ENCODE measurements around the gene PLCD3. TPM values are rescaled to one million over a fixed set of nuclear protein-coding genes. Genes with fewer than 3 reads are reported as not detected.

The PLCD3 gene
- total and polyA plus RNA-seq, 2 of the 13 experiments (the other 11 are each of a cell fraction or from before 2014, with no cell fraction given), result 11.3 to 39.1 TPM

DNA sequence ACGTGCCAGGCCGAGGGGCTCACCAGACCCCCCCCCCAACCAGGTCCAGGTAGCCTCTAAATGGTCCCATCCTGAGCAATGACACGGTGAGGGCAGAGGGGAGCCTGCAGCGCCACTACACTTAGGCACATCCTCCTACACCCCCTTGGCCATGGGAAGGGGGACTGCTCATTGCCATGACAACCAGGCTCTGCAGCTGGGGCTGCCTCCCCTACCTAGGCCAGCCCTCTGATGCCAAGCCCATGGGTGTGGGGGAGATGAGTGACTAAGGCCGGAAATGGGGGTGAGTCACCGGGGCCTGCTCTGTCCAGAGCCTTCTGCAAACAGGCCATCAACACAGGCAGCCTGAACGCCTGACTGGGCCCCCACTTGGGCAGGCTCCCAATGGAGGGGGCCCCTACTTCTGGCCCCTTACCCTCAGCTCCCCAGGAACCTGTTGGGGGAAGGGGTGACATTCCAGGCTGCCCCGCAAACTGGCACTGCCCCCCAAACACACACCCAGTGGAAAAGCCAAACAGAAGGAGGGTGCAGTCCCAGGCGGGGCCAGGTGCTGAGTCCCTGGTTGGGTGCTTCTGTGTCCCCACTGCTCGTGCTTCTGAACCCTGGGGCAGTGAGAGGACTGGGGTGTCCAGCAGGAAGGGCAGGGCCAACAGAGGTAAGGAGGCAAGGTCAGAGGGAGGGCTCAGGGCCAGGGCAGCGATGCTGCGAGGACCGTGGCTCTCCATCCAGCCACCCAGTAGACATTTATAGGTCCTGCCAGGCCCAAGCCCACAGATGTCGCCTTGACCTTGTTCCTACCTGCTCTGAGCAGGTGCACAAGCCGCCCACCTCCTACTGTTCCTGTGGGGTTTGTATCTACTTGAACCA, 8.2 kb downstream of the PLCD3 start (continued):
- TF ChIP-seq, protein P1, sequence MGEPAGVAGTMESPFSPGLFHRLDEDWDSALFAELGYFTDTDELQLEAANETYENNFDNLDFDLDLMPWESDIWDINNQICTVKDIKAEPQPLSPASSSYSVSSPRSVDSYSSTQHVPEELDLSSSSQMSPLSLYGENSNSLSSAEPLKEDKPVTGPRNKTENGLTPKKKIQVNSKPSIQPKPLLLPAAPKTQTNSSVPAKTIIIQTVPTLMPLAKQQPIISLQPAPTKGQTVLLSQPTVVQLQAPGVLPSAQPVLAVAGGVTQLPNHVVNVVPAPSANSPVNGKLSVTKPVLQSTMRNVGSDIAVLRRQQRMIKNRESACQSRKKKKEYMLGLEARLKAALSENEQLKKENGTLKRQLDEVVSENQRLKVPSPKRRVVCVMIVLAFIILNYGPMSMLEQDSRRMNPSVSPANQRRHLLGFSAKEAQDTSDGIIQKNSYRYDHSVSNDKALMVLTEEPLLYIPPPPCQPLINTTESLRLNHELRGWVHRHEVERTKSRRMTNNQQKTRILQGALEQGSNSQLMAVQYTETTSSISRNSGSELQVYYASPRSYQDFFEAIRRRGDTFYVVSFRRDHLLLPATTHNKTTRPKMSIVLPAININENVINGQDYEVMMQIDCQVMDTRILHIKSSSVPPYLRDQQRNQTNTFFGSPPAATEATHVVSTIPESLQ (CRISPR knock-in tag; conservative IDR thresholded peaks at IDR 0.05), result no peak
- TF ChIP-seq ZNF567 (CRISPR knock-in tag; IDR thresholded peaks at IDR 0.05; ENCODE audit: borderline replicate concordance) (peak; percentile 74), GABPA (IDR thresholded peaks at IDR 0.05; ENCODE audit: low read depth, low read length) (no peak), GABPA (CRISPR knock-in tag; IDR thresholded peaks at IDR 0.05; ENCODE audit: low read depth) (peak; percentile 84), GLI4 (CRISPR knock-in tag; IDR thresholded peaks at IDR 0.05; ENCODE audit: borderline replicate concordance) (0 out of 2 replicates have a peak, but pooled peaks have one; percentile 90), KDM5B (CRISPR knock-in tag; IDR thresholded peaks at IDR 0.05; ENCODE audit: borderline replicate concordance) (peak; percentile 77), HNRNPUL1 (IDR thresholded peaks at IDR 0.05; ENCODE audit: low read depth, low read length) (no peak), ZMYM2 (CRISPR knock-in tag; IDR thresholded peaks at IDR 0.05) (no peak), ZNF674 (CRISPR knock-in tag; IDR thresholded peaks at IDR 0.05; ENCODE audit: low read depth) (no peak), ZBTB42 (CRISPR knock-in tag; IDR thresholded peaks at IDR 0.05) (0 out of 2 replicates have a peak, but pooled peaks have one; percentile 33), ZNF850 (CRISPR knock-in tag; conservative IDR thresholded peaks at IDR 0.05) (no peak), SP4 (CRISPR knock-in tag; IDR thresholded peaks at IDR 0.05) (no peak; the same call in 1 of the 2 replicates), HDAC1 (CRISPR knock-in tag; IDR thresholded peaks at IDR 0.05) (peak; percentile 82), HOXD1 (CRISPR knock-in tag; IDR thresholded peaks at IDR 0.05) (no peak)
- TF ChIP-seq, protein P2, sequence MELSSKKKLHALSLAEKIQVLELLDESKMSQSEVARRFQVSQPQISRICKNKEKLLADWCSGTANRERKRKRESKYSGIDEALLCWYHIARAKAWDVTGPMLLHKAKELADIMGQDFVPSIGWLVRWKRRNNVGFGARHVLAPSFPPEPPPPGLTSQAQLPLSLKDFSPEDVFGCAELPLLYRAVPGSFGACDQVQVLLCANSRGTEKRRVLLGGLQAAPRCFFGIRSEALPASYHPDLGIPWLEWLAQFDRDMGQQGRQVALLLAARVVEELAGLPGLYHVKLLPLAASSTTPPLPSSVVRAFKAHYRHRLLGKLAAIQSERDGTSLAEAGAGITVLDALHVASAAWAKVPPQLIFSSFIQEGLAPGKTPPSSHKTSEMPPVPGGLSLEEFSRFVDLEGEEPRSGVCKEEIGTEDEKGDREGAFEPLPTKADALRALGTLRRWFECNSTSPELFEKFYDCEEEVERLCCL (CRISPR knock-in tag; IDR thresholded peaks at IDR 0.05; ENCODE audit: borderline replicate concordance), result no peak
- TF ChIP-seq, protein P3, sequence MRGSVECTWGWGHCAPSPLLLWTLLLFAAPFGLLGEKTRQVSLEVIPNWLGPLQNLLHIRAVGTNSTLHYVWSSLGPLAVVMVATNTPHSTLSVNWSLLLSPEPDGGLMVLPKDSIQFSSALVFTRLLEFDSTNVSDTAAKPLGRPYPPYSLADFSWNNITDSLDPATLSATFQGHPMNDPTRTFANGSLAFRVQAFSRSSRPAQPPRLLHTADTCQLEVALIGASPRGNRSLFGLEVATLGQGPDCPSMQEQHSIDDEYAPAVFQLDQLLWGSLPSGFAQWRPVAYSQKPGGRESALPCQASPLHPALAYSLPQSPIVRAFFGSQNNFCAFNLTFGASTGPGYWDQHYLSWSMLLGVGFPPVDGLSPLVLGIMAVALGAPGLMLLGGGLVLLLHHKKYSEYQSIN (CRISPR knock-in tag; IDR thresholded peaks at IDR 0.05; ENCODE audit: borderline replicate concordance), result no peak
- TF ChIP-seq, protein P4, sequence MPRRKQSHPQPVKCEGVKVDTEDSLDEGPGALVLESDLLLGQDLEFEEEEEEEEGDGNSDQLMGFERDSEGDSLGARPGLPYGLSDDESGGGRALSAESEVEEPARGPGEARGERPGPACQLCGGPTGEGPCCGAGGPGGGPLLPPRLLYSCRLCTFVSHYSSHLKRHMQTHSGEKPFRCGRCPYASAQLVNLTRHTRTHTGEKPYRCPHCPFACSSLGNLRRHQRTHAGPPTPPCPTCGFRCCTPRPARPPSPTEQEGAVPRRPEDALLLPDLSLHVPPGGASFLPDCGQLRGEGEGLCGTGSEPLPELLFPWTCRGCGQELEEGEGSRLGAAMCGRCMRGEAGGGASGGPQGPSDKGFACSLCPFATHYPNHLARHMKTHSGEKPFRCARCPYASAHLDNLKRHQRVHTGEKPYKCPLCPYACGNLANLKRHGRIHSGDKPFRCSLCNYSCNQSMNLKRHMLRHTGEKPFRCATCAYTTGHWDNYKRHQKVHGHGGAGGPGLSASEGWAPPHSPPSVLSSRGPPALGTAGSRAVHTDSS (CRISPR knock-in tag; conservative IDR thresholded peaks at IDR 0.05), result no peak
- TF ChIP-seq, protein P5, sequence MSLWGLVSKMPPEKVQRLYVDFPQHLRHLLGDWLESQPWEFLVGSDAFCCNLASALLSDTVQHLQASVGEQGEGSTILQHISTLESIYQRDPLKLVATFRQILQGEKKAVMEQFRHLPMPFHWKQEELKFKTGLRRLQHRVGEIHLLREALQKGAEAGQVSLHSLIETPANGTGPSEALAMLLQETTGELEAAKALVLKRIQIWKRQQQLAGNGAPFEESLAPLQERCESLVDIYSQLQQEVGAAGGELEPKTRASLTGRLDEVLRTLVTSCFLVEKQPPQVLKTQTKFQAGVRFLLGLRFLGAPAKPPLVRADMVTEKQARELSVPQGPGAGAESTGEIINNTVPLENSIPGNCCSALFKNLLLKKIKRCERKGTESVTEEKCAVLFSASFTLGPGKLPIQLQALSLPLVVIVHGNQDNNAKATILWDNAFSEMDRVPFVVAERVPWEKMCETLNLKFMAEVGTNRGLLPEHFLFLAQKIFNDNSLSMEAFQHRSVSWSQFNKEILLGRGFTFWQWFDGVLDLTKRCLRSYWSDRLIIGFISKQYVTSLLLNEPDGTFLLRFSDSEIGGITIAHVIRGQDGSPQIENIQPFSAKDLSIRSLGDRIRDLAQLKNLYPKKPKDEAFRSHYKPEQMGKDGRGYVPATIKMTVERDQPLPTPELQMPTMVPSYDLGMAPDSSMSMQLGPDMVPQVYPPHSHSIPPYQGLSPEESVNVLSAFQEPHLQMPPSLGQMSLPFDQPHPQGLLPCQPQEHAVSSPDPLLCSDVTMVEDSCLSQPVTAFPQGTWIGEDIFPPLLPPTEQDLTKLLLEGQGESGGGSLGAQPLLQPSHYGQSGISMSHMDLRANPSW (CRISPR knock-in tag; IDR thresholded peaks at IDR 0.05; ENCODE audit: borderline replicate concordance), result no peak
